IPS-18a (cell line): Measurements from ENCODE around the gene YJEFN3.

Experiments used
- H3K27ac ChIP-seq: one replicate; pipeline ENCODE4 v1.5.1; 2013; ENCODE audit warnings: low read length
- H3K27me3 ChIP-seq: one replicate; pipeline ENCODE4 v1.6.1; 2013; ENCODE audit warnings: mild to moderate bottlenecking, low read length; ENCODE audit not compliant: control insufficient read depth, insufficient read depth
- H3K36me3 ChIP-seq: one replicate; pipeline ENCODE4 v1.6.1; 2013; ENCODE audit warnings: low read depth, low read length; ENCODE audit not compliant: control insufficient read depth
- H3K4me1 ChIP-seq: one replicate; pipeline ENCODE4 v1.6.1; 2013; ENCODE audit warnings: low read depth, low read length; ENCODE audit not compliant: control insufficient read depth
- H3K4me3 ChIP-seq: one replicate; pipeline ENCODE4 v1.5.1; 2013; ENCODE audit warnings: low read length
- H3K9ac ChIP-seq: one replicate; pipeline ENCODE4 v1.6.1; 2013; ENCODE audit warnings: mild to moderate bottlenecking, low read length, moderate library complexity
- H3K9me3 ChIP-seq: one replicate; pipeline ENCODE4 v1.6.1; 2013; ENCODE audit warnings: low read depth, low read length; ENCODE audit not compliant: control insufficient read depth

Gene YJEFN3

GRCh38 chr19:19501798-19502197 is 26.9 kb upstream of the YJEFN3 start:
- Histone ChIP-seq H3K36me3 (peaks cover 76% of the 10 kb centered on the region), H3K27me3 (no peaks in the 10 kb centered on the region), H3K4me1 (no peaks in the 10 kb centered on the region), H3K27ac (no peak overlapping the region), H3K4me3 (no peak overlapping the region), H3K9me3 (no peaks in the 10 kb centered on the region), H3K9ac (no peak overlapping the region)

GRCh38 chr19:19502281-19502680 is 26.4 kb upstream of the YJEFN3 start:
- H3K36me3 ChIP-seq: peaks cover 73% of the 10 kb centered on the region
- no peaks in the 10 kb centered on the region for H3K9me3 ChIP-seq
- H3K27me3 ChIP-seq: no peaks in the 10 kb centered on the region
- no peak overlapping the region for H3K9ac ChIP-seq
- no peak overlapping the region for H3K4me3 ChIP-seq
- no peak overlapping the region for H3K27ac ChIP-seq
- H3K4me1 ChIP-seq: no peaks in the 10 kb centered on the region

GRCh38 chr19:19502808-19503602 is 25.7 kb upstream of the YJEFN3 start:
- Histone ChIP-seq H3K27ac (no peak overlapping the region), H3K9me3 (no peaks in the 10 kb centered on the region), H3K4me3 (no peak overlapping the region), H3K9ac (no peak overlapping the region), H3K27me3 (no peaks in the 10 kb centered on the region), H3K4me1 (no peaks in the 10 kb centered on the region), H3K36me3 (peaks cover 69% of the 10 kb centered on the region)

GRCh38 chr19:19504754-19505668 is 23.7 kb upstream of the YJEFN3 start:
- H3K4me3 ChIP-seq: no peak overlapping the region
- H3K36me3 ChIP-seq: peaks cover 54% of the 10 kb centered on the region

GRCh38 chr19:19505669-19506326 is 22.9 kb upstream of the YJEFN3 start:
- H3K36me3 ChIP-seq: peaks cover 51% of the 10 kb centered on the region

More at GRCh38 chr19:19504754-19505668, 23.7 kb upstream of the YJEFN3 start:
- Histone ChIP-seq H3K9me3 (no peaks in the 10 kb centered on the region), H3K9ac (no peak overlapping the region), H3K4me1 (no peaks in the 10 kb centered on the region), H3K27ac (no peak overlapping the region), H3K27me3 (no peaks in the 10 kb centered on the region)

GRCh38 chr19:19506592-19506991 is 22.1 kb upstream of the YJEFN3 start:
- peaks cover 43% of the 10 kb centered on the region for H3K36me3 ChIP-seq

More at GRCh38 chr19:19505669-19506326, 22.9 kb upstream of the YJEFN3 start:
- H3K9ac ChIP-seq: no peak overlapping the region
- no peaks in the 10 kb centered on the region for H3K27me3 ChIP-seq
- no peaks in the 10 kb centered on the region for H3K4me1 ChIP-seq
- H3K4me3 ChIP-seq: no peak overlapping the region
- H3K27ac ChIP-seq: no peak overlapping the region
- H3K9me3 ChIP-seq: no peaks in the 10 kb centered on the region

GRCh38 chr19:19507354-19507753 is 21.4 kb upstream of the YJEFN3 start:
- H3K27ac ChIP-seq: no peak overlapping the region
- no peaks in the 10 kb centered on the region for H3K9me3 ChIP-seq
- no peak overlapping the region for H3K9ac ChIP-seq
- no peaks in the 10 kb centered on the region for H3K27me3 ChIP-seq
- H3K4me3 ChIP-seq: no peak overlapping the region
- peaks cover 36% of the 10 kb centered on the region for H3K36me3 ChIP-seq
- H3K4me1 ChIP-seq: no peaks in the 10 kb centered on the region

More at GRCh38 chr19:19506592-19506991, 22.1 kb upstream of the YJEFN3 start:
- Histone ChIP-seq H3K27ac (no peak overlapping the region), H3K9ac (no peak overlapping the region), H3K4me3 (no peak overlapping the region), H3K4me1 (no peaks in the 10 kb centered on the region), H3K27me3 (no peaks in the 10 kb centered on the region), H3K9me3 (no peaks in the 10 kb centered on the region)

- H3K27me3 ChIP-seq: no peaks in the 10 kb centered on the region
- H3K4me3 ChIP-seq: no peak overlapping the region
- H3K9me3 ChIP-seq: no peaks in the 10 kb centered on the region
- no peak overlapping the region for H3K27ac ChIP-seq
- H3K9ac ChIP-seq: no peak overlapping the region
- peaks cover 27% of the 10 kb centered on the region for H3K36me3 ChIP-seq
- no peaks in the 10 kb centered on the region for H3K4me1 ChIP-seq
Measured at GRCh38 chr19:19508217-19508616, 20.5 kb upstream of the YJEFN3 start.

GRCh38 chr19:19510432-19510831 is 18.3 kb upstream of the YJEFN3 start:
- Histone ChIP-seq H3K9ac (no peak overlapping the region), H3K9me3 (no peaks in the 10 kb centered on the region), H3K27me3 (no peaks in the 10 kb centered on the region), H3K36me3 (peaks cover 7% of the 10 kb centered on the region), H3K4me1 (no peaks in the 10 kb centered on the region), H3K4me3 (no peak overlapping the region), H3K27ac (no peak overlapping the region)

- Histone ChIP-seq H3K9me3 (no peaks in the 10 kb centered on the region), H3K9ac (no peak overlapping the region), H3K36me3 (no peaks in the 10 kb centered on the region), H3K27me3 (no peaks in the 10 kb centered on the region), H3K4me1 (no peaks in the 10 kb centered on the region), H3K27ac (no peak overlapping the region), H3K4me3 (no peak overlapping the region)
Measured at GRCh38 chr19:19513682-19514081, 15.0 kb upstream of the YJEFN3 start.

GRCh38 chr19:19514215-19514657 is 14.5 kb upstream of the YJEFN3 start:
- Histone ChIP-seq H3K36me3 (no peaks in the 10 kb centered on the region), H3K27me3 (no peaks in the 10 kb centered on the region), H3K27ac (no peak overlapping the region), H3K9me3 (no peaks in the 10 kb centered on the region), H3K4me1 (no peaks in the 10 kb centered on the region), H3K9ac (no peak overlapping the region), H3K4me3 (no peak overlapping the region)
